Heart left ventricle (tissue), 13 donors: ENCODE results near the gene PLEKHB2.
"Not testable (repeated sequence)": the region's sequence is repeated elsewhere in the genome, so short reads cannot be mapped to it uniquely, and the experiment has no call there.

Experiments used
- CTCF ChIP-seq, 12 donors: fragments of 200-600 bp; sonication (generic) in 4 of 12; IDR thresholded peaks; one replicate each; pipeline versions ENCODE4 v1.5.0 to v1.8.0; 2018 to 2022; ENCODE audit warnings: antibody characterized with exemption in 12 of 12, mild to moderate bottlenecking in 5 of 12
- POLR2A ChIP-seq, 2 donors: fragments of 450-650 bp; IDR thresholded peaks; one replicate each; pipeline ENCODE4 v1.6.1; 2017; ENCODE audit warnings: antibody characterized with exemption in 2 of 2, mild to moderate bottlenecking in 2 of 2, moderate library complexity in 2 of 2
- donor health status: ischemic (EF 13 %, LVEDD 7.1; RV severe dilation, severe dysfunction).
- donor health status: DM: no; HTN: yes; CAD: no.
- donor health status: DM: no; HTN: no; CAD: no.
- donor health status: ischemic (EF 25% LVEDD 6.9; RV normal size, moderate dysfunction).
- donor health status: ischemic (EF 25% LVEDD 5.7; RV mildly dilated, moderate dysfunction).
- donor health status: ischemic (EF 35%, LVEDD 5.7; RV mildly dilated, moderate dysfunction).
- donor health status: nonischemic (EF 11% LVEDD 7.7; RV severe dilation, severe dysfunction).
- donor health status: DM: yes; HTN: yes; CAD: no.
- donor health status: PGD.
- donor health status: ischemic (EF 29% LVEDD 5.4; RV normal size, mild dysfunction).
- donor health status: nonischemic (EF 23%, LVEDD 6.1; RV moderate dilation, normal function).

GRCh38 chr2:131181451-131181850 is 76.3 kb downstream of the PLEKHB2 start:
- not testable (repeated sequence) for TF ChIP-seq CTCF, POLR2A (IDR thresholded peaks at IDR 0.05)
